ENCODE results near the gene TMED9.

The TMED9 gene

GRCh38 chr5:177578316-177578715, 13.7 kb upstream of the TMED9 start:
- no peak for ATAC-seq
- TF ChIP-seq CSDC2 (CRISPR knock-in tag; IDR thresholded peaks at IDR 0.05): no peak
- TF ChIP-seq OSR1 (CRISPR knock-in tag; IDR thresholded peaks at IDR 0.05): no peak

- TF ChIP-seq POU6F1 (CRISPR knock-in tag; IDR thresholded peaks at IDR 0.05; ENCODE audit: borderline replicate concordance, low read depth) (no peak), PPARA (CRISPR knock-in tag; IDR thresholded peaks at IDR 0.05; ENCODE audit: borderline replicate concordance) (no peak), OSR1 (CRISPR knock-in tag; IDR thresholded peaks at IDR 0.05) (no peak), TCF4 (CRISPR knock-in tag; IDR thresholded peaks at IDR 0.05; ENCODE audit: borderline replicate concordance) (no peak), ARNTL (CRISPR knock-in tag; IDR thresholded peaks at IDR 0.05; ENCODE audit: borderline replicate concordance, low read depth) (no peak), ZNF70 (CRISPR knock-in tag; IDR thresholded peaks at IDR 0.05) (no peak), CSDC2 (CRISPR knock-in tag; IDR thresholded peaks at IDR 0.05) (no peak), ESRRG (CRISPR knock-in tag; IDR thresholded peaks at IDR 0.05) (no peak), ZFP30 (CRISPR knock-in tag; IDR thresholded peaks at IDR 0.05) (no peak), GLIS3 (CRISPR knock-in tag; IDR thresholded peaks at IDR 0.05) (no peak), RARB (CRISPR knock-in tag; IDR thresholded peaks at IDR 0.05) (no peak), ZNF565 (CRISPR knock-in tag; conservative IDR thresholded peaks at IDR 0.05; ENCODE audit: low read depth) (no peak), CREB5 (CRISPR knock-in tag; IDR thresholded peaks at IDR 0.05; ENCODE audit: low read depth) (no peak), ZC3H10 (CRISPR knock-in tag; IDR thresholded peaks at IDR 0.05) (no peak)
- TF ChIP-seq, protein P1, sequence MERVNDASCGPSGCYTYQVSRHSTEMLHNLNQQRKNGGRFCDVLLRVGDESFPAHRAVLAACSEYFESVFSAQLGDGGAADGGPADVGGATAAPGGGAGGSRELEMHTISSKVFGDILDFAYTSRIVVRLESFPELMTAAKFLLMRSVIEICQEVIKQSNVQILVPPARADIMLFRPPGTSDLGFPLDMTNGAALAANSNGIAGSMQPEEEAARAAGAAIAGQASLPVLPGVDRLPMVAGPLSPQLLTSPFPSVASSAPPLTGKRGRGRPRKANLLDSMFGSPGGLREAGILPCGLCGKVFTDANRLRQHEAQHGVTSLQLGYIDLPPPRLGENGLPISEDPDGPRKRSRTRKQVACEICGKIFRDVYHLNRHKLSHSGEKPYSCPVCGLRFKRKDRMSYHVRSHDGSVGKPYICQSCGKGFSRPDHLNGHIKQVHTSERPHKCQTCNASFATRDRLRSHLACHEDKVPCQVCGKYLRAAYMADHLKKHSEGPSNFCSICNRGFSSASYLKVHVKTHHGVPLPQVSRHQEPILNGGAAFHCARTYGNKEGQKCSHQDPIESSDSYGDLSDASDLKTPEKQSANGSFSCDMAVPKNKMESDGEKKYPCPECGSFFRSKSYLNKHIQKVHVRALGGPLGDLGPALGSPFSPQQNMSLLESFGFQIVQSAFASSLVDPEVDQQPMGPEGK (CRISPR knock-in tag; IDR thresholded peaks at IDR 0.05; ENCODE audit: borderline replicate concordance): no peak
- ATAC-seq: no peak
These were observed 3.5 kb upstream of the TMED9 start for GRCh38 chr5:177588413-177588909.

- ATAC-seq: no peak
- TF ChIP-seq, protein P1 (CRISPR knock-in tag; IDR thresholded peaks at IDR 0.05; ENCODE audit: borderline replicate concordance): no peak
- TF ChIP-seq TCF4 (CRISPR knock-in tag; IDR thresholded peaks at IDR 0.05; ENCODE audit: borderline replicate concordance): no peak
- TF ChIP-seq CREB5 (CRISPR knock-in tag; IDR thresholded peaks at IDR 0.05; ENCODE audit: low read depth): no peak
- TF ChIP-seq GLIS3 (CRISPR knock-in tag; IDR thresholded peaks at IDR 0.05): no peak
- no peak for TF ChIP-seq ZNF70 (CRISPR knock-in tag; IDR thresholded peaks at IDR 0.05)
- TF ChIP-seq, protein P2, sequence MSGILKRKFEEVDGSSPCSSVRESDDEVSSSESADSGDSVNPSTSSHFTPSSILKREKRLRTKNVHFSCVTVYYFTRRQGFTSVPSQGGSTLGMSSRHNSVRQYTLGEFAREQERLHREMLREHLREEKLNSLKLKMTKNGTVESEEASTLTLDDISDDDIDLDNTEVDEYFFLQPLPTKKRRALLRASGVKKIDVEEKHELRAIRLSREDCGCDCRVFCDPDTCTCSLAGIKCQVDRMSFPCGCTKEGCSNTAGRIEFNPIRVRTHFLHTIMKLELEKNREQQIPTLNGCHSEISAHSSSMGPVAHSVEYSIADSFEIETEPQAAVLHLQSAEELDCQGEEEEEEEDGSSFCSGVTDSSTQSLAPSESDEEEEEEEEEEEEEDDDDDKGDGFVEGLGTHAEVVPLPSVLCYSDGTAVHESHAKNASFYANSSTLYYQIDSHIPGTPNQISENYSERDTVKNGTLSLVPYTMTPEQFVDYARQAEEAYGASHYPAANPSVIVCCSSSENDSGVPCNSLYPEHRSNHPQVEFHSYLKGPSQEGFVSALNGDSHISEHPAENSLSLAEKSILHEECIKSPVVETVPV (CRISPR knock-in tag; IDR thresholded peaks at IDR 0.05): no peak
- TF ChIP-seq ARNTL (CRISPR knock-in tag; IDR thresholded peaks at IDR 0.05; ENCODE audit: borderline replicate concordance, low read depth): no peak
- TF ChIP-seq TOX (CRISPR knock-in tag; IDR thresholded peaks at IDR 0.05; ENCODE audit: borderline replicate concordance): no peak
- no peak for TF ChIP-seq ZC3H10 (CRISPR knock-in tag; IDR thresholded peaks at IDR 0.05)
- no peak for TF ChIP-seq CSDC2 (CRISPR knock-in tag; IDR thresholded peaks at IDR 0.05)
- no peak for TF ChIP-seq ZFP30 (CRISPR knock-in tag; IDR thresholded peaks at IDR 0.05)
- no peak for TF ChIP-seq OSR1 (CRISPR knock-in tag; IDR thresholded peaks at IDR 0.05)
- TF ChIP-seq ISL1 (CRISPR knock-in tag; IDR thresholded peaks at IDR 0.05): no peak
- no peak for TF ChIP-seq ZFP3 (CRISPR knock-in tag; IDR thresholded peaks at IDR 0.05)
- TF ChIP-seq, protein P3, sequence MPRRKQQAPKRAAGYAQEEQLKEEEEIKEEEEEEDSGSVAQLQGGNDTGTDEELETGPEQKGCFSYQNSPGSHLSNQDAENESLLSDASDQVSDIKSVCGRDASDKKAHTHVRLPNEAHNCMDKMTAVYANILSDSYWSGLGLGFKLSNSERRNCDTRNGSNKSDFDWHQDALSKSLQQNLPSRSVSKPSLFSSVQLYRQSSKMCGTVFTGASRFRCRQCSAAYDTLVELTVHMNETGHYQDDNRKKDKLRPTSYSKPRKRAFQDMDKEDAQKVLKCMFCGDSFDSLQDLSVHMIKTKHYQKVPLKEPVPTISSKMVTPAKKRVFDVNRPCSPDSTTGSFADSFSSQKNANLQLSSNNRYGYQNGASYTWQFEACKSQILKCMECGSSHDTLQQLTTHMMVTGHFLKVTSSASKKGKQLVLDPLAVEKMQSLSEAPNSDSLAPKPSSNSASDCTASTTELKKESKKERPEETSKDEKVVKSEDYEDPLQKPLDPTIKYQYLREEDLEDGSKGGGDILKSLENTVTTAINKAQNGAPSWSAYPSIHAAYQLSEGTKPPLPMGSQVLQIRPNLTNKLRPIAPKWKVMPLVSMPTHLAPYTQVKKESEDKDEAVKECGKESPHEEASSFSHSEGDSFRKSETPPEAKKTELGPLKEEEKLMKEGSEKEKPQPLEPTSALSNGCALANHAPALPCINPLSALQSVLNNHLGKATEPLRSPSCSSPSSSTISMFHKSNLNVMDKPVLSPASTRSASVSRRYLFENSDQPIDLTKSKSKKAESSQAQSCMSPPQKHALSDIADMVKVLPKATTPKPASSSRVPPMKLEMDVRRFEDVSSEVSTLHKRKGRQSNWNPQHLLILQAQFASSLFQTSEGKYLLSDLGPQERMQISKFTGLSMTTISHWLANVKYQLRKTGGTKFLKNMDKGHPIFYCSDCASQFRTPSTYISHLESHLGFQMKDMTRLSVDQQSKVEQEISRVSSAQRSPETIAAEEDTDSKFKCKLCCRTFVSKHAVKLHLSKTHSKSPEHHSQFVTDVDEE (CRISPR knock-in tag; IDR thresholded peaks at IDR 0.05): no peak
These were observed 1.6 kb upstream of the TMED9 start for GRCh38 chr5:177590406-177590805.

Data from SK-N-SH treated with all-trans-retinoic acid at 6 μM for 48 hours (cell line).